ENCODE measurements around the gene TMEM145.
"Not testable (repeated sequence)": the region's sequence is repeated elsewhere in the genome, so short reads cannot be mapped to it uniquely, and the experiment has no call there.

Gene TMEM145

GRCh38 chr19:42325896-42326771 lies 13.0 kb downstream of the TMEM145 start:
- Histone ChIP-seq H3K9ac (ENCODE audit: low read length) (peak overlapping the region; percentile 93), H3K4me3 (ENCODE audit: low read length) (peak overlapping the region; percentile 93)

DNA sequence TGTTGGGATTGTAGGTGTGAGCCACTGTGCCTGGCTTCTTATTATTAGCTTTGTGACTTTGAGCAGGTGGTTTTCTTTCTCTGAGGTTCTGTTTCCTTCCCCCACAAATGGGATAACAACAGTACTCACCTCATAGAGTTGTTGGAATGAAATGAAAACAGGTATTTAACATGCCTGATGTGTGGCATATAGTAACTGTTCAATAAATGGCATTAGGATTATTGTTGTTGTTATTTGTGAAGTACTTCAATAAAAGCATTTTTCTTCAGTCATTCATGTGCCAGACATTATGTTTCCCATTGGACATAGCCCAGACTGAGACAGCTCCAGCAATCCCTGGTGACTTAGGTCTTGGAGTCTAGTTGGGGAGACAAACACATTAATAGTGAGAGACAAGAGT lies 13.9 kb downstream of the TMEM145 start:
- H3K36me3 ChIP-seq (ENCODE audit: control insufficient read depth, insufficient read depth, low read length) = no peaks in the 10 kb centered on the region
- H3K4me1 ChIP-seq (ENCODE audit: control insufficient read depth, insufficient read depth, low read length) = peaks cover 20% of the 10 kb centered on the region
- no peak overlapping the region for H3K9ac ChIP-seq (ENCODE audit: low read length)
- peaks cover 24% of the 10 kb centered on the region for H3K27me3 ChIP-seq (ENCODE audit: control insufficient read depth, insufficient read depth, low read length)
- no peak overlapping the region for H3K4me3 ChIP-seq (ENCODE audit: low read length)
- no peaks in the 10 kb centered on the region for H3K9me3 ChIP-seq (ENCODE audit: control insufficient read depth, low read length)

More at GRCh38 chr19:42325896-42326771, 13.0 kb downstream of the TMEM145 start:
- Histone ChIP-seq H3K4me1 (ENCODE audit: control insufficient read depth, insufficient read depth, low read length) (peaks cover 20% of the 10 kb centered on the region), H3K9me3 (ENCODE audit: control insufficient read depth, low read length) (no peaks in the 10 kb centered on the region), H3K36me3 (ENCODE audit: control insufficient read depth, insufficient read depth, low read length) (no peaks in the 10 kb centered on the region), H3K27me3 (ENCODE audit: control insufficient read depth, insufficient read depth, low read length) (peaks cover 27% of the 10 kb centered on the region)

- Histone ChIP-seq H3K4me3 (ENCODE audit: low read length) (no peak overlapping the region), H3K4me1 (ENCODE audit: control insufficient read depth, insufficient read depth, low read length) (peaks cover 20% of the 10 kb centered on the region), H3K9me3 (ENCODE audit: control insufficient read depth, low read length) (no peaks in the 10 kb centered on the region), H3K36me3 (ENCODE audit: control insufficient read depth, insufficient read depth, low read length) (no peaks in the 10 kb centered on the region), H3K27me3 (ENCODE audit: control insufficient read depth, insufficient read depth, low read length) (peaks cover 20% of the 10 kb centered on the region), H3K9ac (ENCODE audit: low read length) (no peak overlapping the region)
Measured at GRCh38 chr19:42327381-42327780, 14.3 kb downstream of the TMEM145 start.

DNA sequence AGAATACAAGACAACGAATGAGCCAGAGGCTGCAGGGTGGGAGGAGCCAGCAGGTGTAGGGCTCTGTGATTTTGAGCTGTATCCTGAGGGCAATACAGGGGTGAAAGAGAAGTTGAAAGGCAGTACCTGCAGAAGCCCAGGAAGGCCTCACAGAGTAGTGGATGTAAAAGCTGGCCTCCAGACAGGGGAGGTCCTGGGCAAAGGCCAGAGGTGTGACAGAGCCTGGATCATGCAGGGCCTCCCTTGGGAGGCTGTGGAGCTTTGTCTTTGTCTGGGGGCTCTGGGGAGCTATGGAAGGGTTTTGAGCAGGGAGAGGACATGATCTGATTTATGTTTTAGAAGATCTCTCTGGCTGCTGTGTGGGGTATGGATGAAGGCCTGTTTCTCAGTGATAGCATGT lies 15.0 kb downstream of the TMEM145 start:
- Histone ChIP-seq H3K9me3 (ENCODE audit: control insufficient read depth, low read length) (no peaks in the 10 kb centered on the region), H3K4me3 (ENCODE audit: low read length) (no peak overlapping the region), H3K9ac (ENCODE audit: low read length) (no peak overlapping the region), H3K36me3 (ENCODE audit: control insufficient read depth, insufficient read depth, low read length) (no peaks in the 10 kb centered on the region), H3K27me3 (ENCODE audit: control insufficient read depth, insufficient read depth, low read length) (peaks cover 19% of the 10 kb centered on the region), H3K4me1 (ENCODE audit: control insufficient read depth, insufficient read depth, low read length) (peaks cover 20% of the 10 kb centered on the region)

DNA sequence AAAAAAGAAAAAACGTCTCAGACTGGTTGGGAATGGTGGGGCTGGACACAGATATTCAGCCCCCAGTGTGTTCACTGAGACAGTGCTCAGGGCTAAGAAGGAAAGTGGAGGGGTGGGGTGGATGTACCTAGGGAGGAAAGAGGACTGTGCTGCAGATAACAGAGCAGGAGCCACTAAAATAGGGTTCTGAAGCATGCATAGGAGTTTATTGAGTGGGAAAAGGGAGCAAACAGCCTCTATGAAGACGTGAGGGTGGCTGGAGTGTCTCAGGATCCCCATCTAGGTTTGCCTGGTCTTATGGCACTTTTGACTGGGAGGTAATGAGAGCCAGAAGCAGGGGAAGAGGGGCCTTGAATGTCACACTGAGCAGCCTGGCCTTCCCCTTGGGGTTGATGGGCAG lies 15.7 kb downstream of the TMEM145 start:
- peaks cover 11% of the 10 kb centered on the region for H3K27me3 ChIP-seq (ENCODE audit: control insufficient read depth, insufficient read depth, low read length)
- no peaks in the 10 kb centered on the region for H3K36me3 ChIP-seq (ENCODE audit: control insufficient read depth, insufficient read depth, low read length)
- peaks cover 16% of the 10 kb centered on the region for H3K4me1 ChIP-seq (ENCODE audit: control insufficient read depth, insufficient read depth, low read length)
- no peak overlapping the region for H3K9ac ChIP-seq (ENCODE audit: low read length)
- H3K4me3 ChIP-seq (ENCODE audit: low read length) = no peak overlapping the region
- no peaks in the 10 kb centered on the region for H3K9me3 ChIP-seq (ENCODE audit: control insufficient read depth, low read length)

- Histone ChIP-seq H3K9me3 (ENCODE audit: control insufficient read depth, low read length) (no peaks in the 10 kb centered on the region), H3K27me3 (ENCODE audit: control insufficient read depth, insufficient read depth, low read length) (no peaks in the 10 kb centered on the region), H3K36me3 (ENCODE audit: control insufficient read depth, insufficient read depth, low read length) (no peaks in the 10 kb centered on the region), H3K4me3 (ENCODE audit: low read length) (no peak overlapping the region), H3K4me1 (ENCODE audit: control insufficient read depth, insufficient read depth, low read length) (peaks cover 6% of the 10 kb centered on the region), H3K9ac (ENCODE audit: low read length) (no peak overlapping the region)
Measured at GRCh38 chr19:42330241-42330711, 17.2 kb downstream of the TMEM145 start.

DNA sequence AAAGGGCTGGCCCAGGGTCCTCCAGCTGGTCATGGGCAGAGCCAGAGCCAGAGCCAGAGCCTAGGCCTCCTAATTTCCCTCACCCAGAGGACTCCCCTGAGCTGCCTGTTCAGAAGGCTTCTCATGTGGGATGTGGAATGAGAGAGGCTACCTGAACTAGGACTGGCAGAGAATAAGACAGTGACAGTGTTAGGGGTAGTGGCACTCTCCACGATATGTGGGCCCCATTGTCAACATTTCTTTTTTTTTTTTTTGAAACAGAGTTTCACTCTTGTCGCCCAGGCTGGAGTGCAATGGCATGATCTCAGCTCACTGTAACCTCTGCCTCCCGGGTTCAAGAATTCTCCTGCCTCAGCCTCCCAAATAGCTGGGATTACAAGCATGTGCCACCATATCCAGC lies 18.2 kb downstream of the TMEM145 start:
- H3K9me3 ChIP-seq (ENCODE audit: control insufficient read depth, low read length); H3K27me3 ChIP-seq (ENCODE audit: control insufficient read depth, insufficient read depth, low read length); H3K4me3 ChIP-seq (ENCODE audit: low read length); H3K36me3 ChIP-seq (ENCODE audit: control insufficient read depth, insufficient read depth, low read length); H3K4me1 ChIP-seq (ENCODE audit: control insufficient read depth, insufficient read depth, low read length); H3K9ac ChIP-seq (ENCODE audit: low read length): not testable (repeated sequence)

DNA sequence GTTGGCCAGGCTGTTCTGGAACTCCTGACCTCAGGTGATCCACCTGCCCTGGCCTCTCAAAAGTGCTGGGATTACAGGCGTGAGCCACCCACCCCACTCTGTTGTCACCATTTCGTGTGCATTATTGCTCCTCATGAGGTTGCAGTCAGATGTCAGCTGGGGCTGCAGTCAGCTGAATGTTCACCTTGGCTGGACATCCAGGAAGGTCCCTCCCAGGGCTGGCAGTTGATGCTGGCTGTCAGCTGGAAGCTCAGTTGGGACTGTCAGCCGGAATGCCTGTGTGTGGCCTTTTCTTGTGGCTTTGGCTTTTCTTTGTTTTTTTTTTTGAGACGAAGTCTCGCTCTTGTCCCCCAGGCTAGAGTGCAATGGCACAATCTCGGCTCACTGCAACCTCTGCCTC lies 18.9 kb downstream of the TMEM145 start:
- no peaks in the 10 kb centered on the region for H3K9me3 ChIP-seq (ENCODE audit: control insufficient read depth, low read length)
- no peak overlapping the region for H3K9ac ChIP-seq (ENCODE audit: low read length)
- no peaks in the 10 kb centered on the region for H3K36me3 ChIP-seq (ENCODE audit: control insufficient read depth, insufficient read depth, low read length)
- H3K27me3 ChIP-seq (ENCODE audit: control insufficient read depth, insufficient read depth, low read length) = no peaks in the 10 kb centered on the region
- no peak overlapping the region for H3K4me3 ChIP-seq (ENCODE audit: low read length)
- H3K4me1 ChIP-seq (ENCODE audit: control insufficient read depth, insufficient read depth, low read length) = no peaks in the 10 kb centered on the region

GRCh38 chr19:42333018-42333417 lies 19.9 kb downstream of the TMEM145 start:
- Histone ChIP-seq H3K4me3 (ENCODE audit: low read length) (no peak overlapping the region), H3K4me1 (ENCODE audit: control insufficient read depth, insufficient read depth, low read length) (no peaks in the 10 kb centered on the region), H3K27me3 (ENCODE audit: control insufficient read depth, insufficient read depth, low read length) (no peaks in the 10 kb centered on the region), H3K9me3 (ENCODE audit: control insufficient read depth, low read length) (no peaks in the 10 kb centered on the region), H3K36me3 (ENCODE audit: control insufficient read depth, insufficient read depth, low read length) (no peaks in the 10 kb centered on the region), H3K9ac (ENCODE audit: low read length) (no peak overlapping the region)

- no peak overlapping the region for H3K4me3 ChIP-seq (ENCODE audit: low read length)
- no peaks in the 10 kb centered on the region for H3K27me3 ChIP-seq (ENCODE audit: control insufficient read depth, insufficient read depth, low read length)
- no peak overlapping the region for H3K9ac ChIP-seq (ENCODE audit: low read length)
- H3K9me3 ChIP-seq (ENCODE audit: control insufficient read depth, low read length) = no peaks in the 10 kb centered on the region
- H3K4me1 ChIP-seq (ENCODE audit: control insufficient read depth, insufficient read depth, low read length) = no peaks in the 10 kb centered on the region
- H3K36me3 ChIP-seq (ENCODE audit: control insufficient read depth, insufficient read depth, low read length) = no peaks in the 10 kb centered on the region
Measured at GRCh38 chr19:42333975-42334696, 21.0 kb downstream of the TMEM145 start.

GRCh38 chr19:42334697-42335373 lies 21.7 kb downstream of the TMEM145 start:
- Histone ChIP-seq H3K27me3 (ENCODE audit: control insufficient read depth, insufficient read depth, low read length) (no peaks in the 10 kb centered on the region), H3K4me1 (ENCODE audit: control insufficient read depth, insufficient read depth, low read length) (no peaks in the 10 kb centered on the region), H3K9ac (ENCODE audit: low read length) (no peak overlapping the region), H3K9me3 (ENCODE audit: control insufficient read depth, low read length) (no peaks in the 10 kb centered on the region), H3K36me3 (ENCODE audit: control insufficient read depth, insufficient read depth, low read length) (no peaks in the 10 kb centered on the region), H3K4me3 (ENCODE audit: low read length) (no peak overlapping the region)
